A549 (cell line): ENCODE data around the gene CEP128. TPM values are rescaled to one million over a fixed set of nuclear protein-coding genes. Genes with fewer than 3 reads are reported as not detected.

Experiments
- ATAC-seq, 2 experiments: fragments of 200-7000 bp in 1 of 2; fragments of >200 bp in 1 of 2; cut with Nextera tagmentation in 1 of 2; cut with Tn5 transposase in 1 of 2; 3 replicates each; pipeline versions ENCODE4 v1.8.0 to v1.9.1; 2018 to 2020; ENCODE audit warnings: mild to moderate bottlenecking in 1 of 2, moderate library complexity in 1 of 2
- CTCF ChIA-PET: fragments of 300-600 bp; sonication (Branson Sonifier 250); formaldehyde crosslinking; extraction: SDS; loops from one replicate; lab custom pipeline; 2021; ENCODE audit warnings: antibody characterized with exemption, inconsistent platforms; lab: Yijun Ruan, JAX
- POLR2A ChIA-PET: fragments of 350-600 bp; formaldehyde crosslinking; extraction: SDS; loops from one replicate; lab custom pipeline; 2021; ENCODE audit warnings: antibody characterized with exemption, inconsistent platforms; lab: Yijun Ruan, JAX
- DNase-seq, 2 experiments: peaks; one replicate each; pipeline versions ENCODE4 v3.0.0 to v3.0.0-alpha.2; 2011 to 2016; ENCODE audit warnings: low read depth in 1 of 2, low spot score in 1 of 2
- FAIRE-seq: peaks from 2 replicates; lab custom pipeline; 2011; peaks lifted over from hg19 to GRCh38; lab: Jason Lieb, UNC
- H3K27ac ChIP-seq, 2 experiments: fragments of >200 bp; sonication (Bioruptor Twin); formaldehyde crosslinking; 3 replicates each; pipeline ENCODE4 v1.5.1; 2016 to 2017
- H3K4me1 ChIP-seq: fragments of >200 bp; sonication (Bioruptor Twin); formaldehyde crosslinking; 3 replicates; pipeline ENCODE4 v1.6.1; 2016
- H3K4me2 ChIP-seq: fragments of >200 bp; sonication (Bioruptor Twin); formaldehyde crosslinking; 3 replicates; pipeline ENCODE4 v1.6.1; 2016
- H3K4me3 ChIP-seq: fragments of >200 bp; sonication (Bioruptor Twin); formaldehyde crosslinking; 3 replicates; pipeline ENCODE4 v1.5.1; 2016
- H3K9me3 ChIP-seq: fragments of >200 bp; sonication (Bioruptor Twin); formaldehyde crosslinking; 3 replicates; pipeline ENCODE4 v1.6.1; 2016
- CEBPB ChIP-seq, 2 experiments: fragments of >200 bp in 1 of 2; sonication (Bioruptor Twin) in 1 of 2; formaldehyde crosslinking in 1 of 2; IDR thresholded peaks; 2 replicates each; pipeline ENCODE4 v1.6.1; 2012 to 2016
- CHD4 ChIP-seq: fragments of 200-600 bp; sonication (generic); IDR thresholded peaks from 2 replicates; pipeline ENCODE4 v1.6.1; 2016; ENCODE audit warnings: antibody characterized with exemption, mild to moderate bottlenecking, borderline replicate concordance
- EHMT2 ChIP-seq: fragments of 200-600 bp; sonication (generic); IDR thresholded peaks from 2 replicates; pipeline ENCODE4 v1.6.1; 2016; ENCODE audit warnings: antibody characterized with exemption, low read depth, mild to moderate bottlenecking, moderate library complexity
- ELK1 ChIP-seq: fragments of 150-350 bp; IDR thresholded peaks from 2 replicates; pipeline ENCODE4 v1.6.1; 2014; ENCODE audit warnings: low read depth, mild to moderate bottlenecking, low read length
- EP300 ChIP-seq, 2 experiments: fragments of >200 bp; sonication (Bioruptor Twin); formaldehyde crosslinking; IDR thresholded peaks; 2 replicates in 1 of 2; 3 replicates in 1 of 2; pipeline ENCODE4 v1.6.1; 2016 to 2017
- ESRRA ChIP-seq: fragments of 150-350 bp; IDR thresholded peaks from 2 replicates; pipeline ENCODE4 v1.6.1; 2014; ENCODE audit warnings: mild to moderate bottlenecking, low read length, borderline replicate concordance
- FOSL2 ChIP-seq, 2 experiments: fragments of 450-650 bp in 1 of 2; fragments of >200 bp in 1 of 2; sonication (Bioruptor Twin) in 1 of 2; formaldehyde crosslinking; IDR thresholded peaks; 2 replicates each; pipeline versions ENCODE4 v1.5.0 to v1.6.1; 2016 to 2020; ENCODE audit warnings: mild to moderate bottlenecking in 1 of 2, moderate library complexity in 1 of 2
- HES2 ChIP-seq: fragments of >200 bp; sonication (Bioruptor Twin); formaldehyde crosslinking; IDR thresholded peaks from 2 replicates; pipeline ENCODE4 v1.6.1; 2016
- HOXB5 ChIP-seq: fragments of 250-450 bp; sonication (Bioruptor Pico); IDR thresholded peaks from 2 replicates; pipeline ENCODE4 v1.5.0; 2020; ENCODE audit warnings: mild to moderate bottlenecking, moderate library complexity
- JUN ChIP-seq, 2 experiments: fragments of >200 bp; sonication (Bioruptor Twin); formaldehyde crosslinking; IDR thresholded peaks; 2 replicates in 1 of 2; 3 replicates in 1 of 2; pipeline ENCODE4 v1.6.1; 2016 to 2017
- JUNB ChIP-seq: fragments of >200 bp; sonication (Bioruptor Twin); formaldehyde crosslinking; IDR thresholded peaks from 2 replicates; pipeline ENCODE4 v1.6.1; 2016
- KDM1A ChIP-seq: fragments of 200-600 bp; sonication (generic); IDR thresholded peaks from 2 replicates; pipeline ENCODE4 v1.6.1; 2016; ENCODE audit warnings: low read depth, mild to moderate bottlenecking
- KDM5A ChIP-seq: fragments of 200-600 bp; sonication (generic); IDR thresholded peaks from 2 replicates; pipeline ENCODE4 v1.6.1; 2016; ENCODE audit warnings: antibody characterized with exemption, mild to moderate bottlenecking
- MAX ChIP-seq: IDR thresholded peaks from 2 replicates; pipeline ENCODE4 v1.6.1; 2012
- NPAS2 ChIP-seq: fragments of 250-450 bp; sonication (Bioruptor Pico); IDR thresholded peaks from 2 replicates; pipeline ENCODE4 v1.8.0; 2022; ENCODE audit warnings: mild to moderate bottlenecking, moderate library complexity, borderline replicate concordance
- PHF8 ChIP-seq: fragments of 200-600 bp; sonication (generic); IDR thresholded peaks from 2 replicates; pipeline ENCODE4 v1.6.1; 2016; ENCODE audit warnings: low read depth, mild to moderate bottlenecking, antibody characterized with exemption, moderate library complexity, borderline replicate concordance
- POLR2A ChIP-seq: IDR thresholded peaks from 2 replicates; pipeline ENCODE4 v1.6.1; 2012; ENCODE audit warnings: mild to moderate bottlenecking, low read length
- POLR2AphosphoS2 ChIP-seq: conservative IDR thresholded peaks from 2 replicates; pipeline ENCODE4 v1.6.1; 2012; ENCODE audit warnings: low read length, improper control_type of control experiment, inconsistent platforms
- RARB ChIP-seq: fragments of 250-450 bp; sonication (Bioruptor Pico); IDR thresholded peaks from 2 replicates; pipeline ENCODE4 v1.8.0; 2021; ENCODE audit warnings: mild to moderate bottlenecking, moderate library complexity
- RCOR1 ChIP-seq: fragments of 150-350 bp; IDR thresholded peaks from 2 replicates; pipeline ENCODE4 v1.6.1; 2014; ENCODE audit warnings: antibody characterized with exemption, low read length, low read depth
- RNF2 ChIP-seq: fragments of 200-600 bp; sonication (generic); IDR thresholded peaks from 2 replicates; pipeline ENCODE4 v1.6.1; 2016; ENCODE audit warnings: low read depth, mild to moderate bottlenecking, antibody characterized with exemption, moderate library complexity, borderline replicate concordance
- SMC3 ChIP-seq: fragments of >200 bp; sonication (Bioruptor Twin); formaldehyde crosslinking; IDR thresholded peaks from 3 replicates; pipeline ENCODE4 v1.6.1; 2018; ENCODE audit warnings: inconsistent platforms
- USF2 ChIP-seq: fragments of 450-650 bp; IDR thresholded peaks from 2 replicates; pipeline ENCODE4 v1.6.1; 2014; ENCODE audit warnings: antibody characterized with exemption
- ZC3H11A ChIP-seq: fragments of 450-650 bp; IDR thresholded peaks from 2 replicates; pipeline ENCODE4 v1.6.1; 2014; ENCODE audit warnings: antibody characterized with exemption, mild to moderate bottlenecking
- ZNF302 ChIP-seq: fragments of 250-450 bp; sonication (Bioruptor Pico); IDR thresholded peaks from 2 replicates; pipeline ENCODE4 v1.9.0; 2021; ENCODE audit warnings: inconsistent platforms, mild to moderate bottlenecking, moderate library complexity
- WGBS: methylation state at CpG from one replicate; pipeline ENCODE4 v1.1.6; 2017; ENCODE audit errors: missing lambda C conversion rate; 5-methylcytosine and 5-hydroxymethylcytosine counted together
- polyA plus RNA-seq, 4 experiments: library from polyadenylated mRNA; depleted of rRNA in 3 of 4; stranded (reverse); fragments of >200 nt; fragmentation: RNase III in 1 of 4; extraction: RNeasy Plus Mini Kit Qiagen cat#74134 plus additional on column Dnase treatment in 1 of 4; gene quantifications; 2 replicates in 3 of 4; 3 replicates in 1 of 4; pipeline ENCODE4 v1.2.3, GENCODE V29; 2011 to 2017
- TF ChIP-seq, protein P1 (sequence below): fragments of >200 bp; sonication (Bioruptor Twin); formaldehyde crosslinking; IDR thresholded peaks from 3 replicates; pipeline ENCODE4 v1.5.1; 2016

CEP128 gene
- polyA plus RNA-seq, 2 of the 4 experiments (the other 2 are of a cell fraction), result 5.8 to 7.0 TPM

DNA sequence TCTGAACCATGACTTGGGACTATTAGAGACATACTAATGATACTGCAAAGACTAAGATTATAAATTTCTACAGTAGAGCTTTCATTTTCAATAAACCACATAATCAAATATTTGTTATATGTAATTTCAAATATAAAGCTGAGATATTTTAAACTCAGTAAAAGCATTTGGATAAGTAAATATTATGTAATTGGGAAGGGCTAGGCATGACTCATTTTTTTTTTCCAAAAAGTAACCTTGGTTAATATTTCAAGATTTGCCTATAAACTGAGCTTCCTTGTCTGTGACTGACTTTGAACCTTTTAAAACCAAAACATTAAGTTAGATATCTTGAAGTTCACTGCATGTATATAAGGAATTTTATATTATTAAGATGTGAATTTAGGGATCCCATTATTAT lies 332.5 kb downstream of the CEP128 start:
- peak overlapping the region; percentile 7 to 34; a peak in 4 of 6 replicates for H3K27ac ChIP-seq
- FAIRE-seq, result no peak
- POLR2A ChIA-PET, result no interaction called here
- H3K4me2 ChIP-seq, result peak overlapping the region; percentile 66
- H3K4me3 ChIP-seq, result no peak overlapping the region
- no peaks in the 10 kb centered on the region for H3K9me3 ChIP-seq
- no peak for TF ChIP-seq CEBPB (IDR thresholded peaks at IDR 0.05)
- no peak for TF ChIP-seq FOSL2 (IDR thresholded peaks at IDR 0.05)
- peak; percentile 21; the same call in 1 of the 2 replicates for TF ChIP-seq FOSL2 (CRISPR knock-in tag; IDR thresholded peaks at IDR 0.05)
- TF ChIP-seq, all 56 proteins: peak for 1
- ATAC-seq, result no peak
- H3K4me1 ChIP-seq, result peaks cover 17% of the 10 kb centered on the region
- no peak for DNase-seq
- CTCF ChIA-PET, result interaction anchor here (0.6 kb wide), 2 partner anchors 21 to 234 kb away, joined by 3 to 4 read pairs; no protein-coding TSS in a partner anchor

DNA sequence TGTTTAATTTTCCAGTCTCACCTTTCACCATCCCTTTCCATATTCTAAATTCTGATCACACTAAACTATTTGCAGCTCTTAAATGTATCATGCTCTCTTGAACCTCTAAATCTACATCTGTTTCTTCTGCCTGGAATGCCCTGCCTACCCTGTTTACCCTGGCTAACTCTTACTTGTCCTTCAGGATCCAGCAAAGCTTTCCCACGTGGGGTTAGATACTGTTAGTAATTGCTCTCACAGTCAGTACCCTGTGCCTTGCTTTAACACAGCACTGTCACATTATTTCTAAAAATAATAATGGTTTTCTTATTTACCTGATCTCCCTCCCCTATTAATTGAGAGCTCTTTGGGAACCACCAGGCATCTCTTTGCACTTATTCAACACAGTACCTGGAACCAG lies 333.0 kb downstream of the CEP128 start:
- no peak for DNase-seq
- no peak for FAIRE-seq
- Histone ChIP-seq H3K9me3 (no peaks in the 10 kb centered on the region), H3K4me3 (no peak overlapping the region), H3K4me1 (peaks cover 17% of the 10 kb centered on the region)
- no peak for ATAC-seq
- ChIA-PET CTCF (interaction anchor here (0.6 to 0.9 kb wide), 3 partner anchors 12 to 234 kb away, joined by 3 to 4 read pairs (median 4); no protein-coding TSS in a partner anchor), POLR2A (no interaction called here)
- TF ChIP-seq KDM5A (no peak), HES2 (no peak), SMC3 (no peak), USF2 (no peak), JUNB (no peak), NPAS2 (CRISPR knock-in tag) (no peak), HOXB5 (no peak), POLR2A (no peak), ZC3H11A (no peak), CHD4 (no peak), EP300 (IDR thresholded peaks at IDR 0.05) (no peak), MAX (no peak), RNF2 (no peak)
- TF ChIP-seq, all 56 proteins: peak for 0
- peak overlapping the region; percentile 66; the same call in 2 of the 3 replicates for H3K4me2 ChIP-seq
- 46% methylated on average over 1 of the region's 1 CpG for WGBS
- peak overlapping the region in 1 of 2 experiments; percentile 39; a peak in 2 of 6 replicates for H3K27ac ChIP-seq

GRCh38 chr14:80607430-80608190 lies 333.9 kb downstream of the CEP128 start:
- no peaks in the 10 kb centered on the region for H3K9me3 ChIP-seq
- ATAC-seq, result no peak
- TF ChIP-seq POLR2AphosphoS2, result no peak
- TF ChIP-seq EHMT2, result no peak
- no peak for TF ChIP-seq SMC3
- no peak for TF ChIP-seq PHF8
- TF ChIP-seq ZNF302 (CRISPR knock-in tag), result no peak
- TF ChIP-seq, protein P1, sequence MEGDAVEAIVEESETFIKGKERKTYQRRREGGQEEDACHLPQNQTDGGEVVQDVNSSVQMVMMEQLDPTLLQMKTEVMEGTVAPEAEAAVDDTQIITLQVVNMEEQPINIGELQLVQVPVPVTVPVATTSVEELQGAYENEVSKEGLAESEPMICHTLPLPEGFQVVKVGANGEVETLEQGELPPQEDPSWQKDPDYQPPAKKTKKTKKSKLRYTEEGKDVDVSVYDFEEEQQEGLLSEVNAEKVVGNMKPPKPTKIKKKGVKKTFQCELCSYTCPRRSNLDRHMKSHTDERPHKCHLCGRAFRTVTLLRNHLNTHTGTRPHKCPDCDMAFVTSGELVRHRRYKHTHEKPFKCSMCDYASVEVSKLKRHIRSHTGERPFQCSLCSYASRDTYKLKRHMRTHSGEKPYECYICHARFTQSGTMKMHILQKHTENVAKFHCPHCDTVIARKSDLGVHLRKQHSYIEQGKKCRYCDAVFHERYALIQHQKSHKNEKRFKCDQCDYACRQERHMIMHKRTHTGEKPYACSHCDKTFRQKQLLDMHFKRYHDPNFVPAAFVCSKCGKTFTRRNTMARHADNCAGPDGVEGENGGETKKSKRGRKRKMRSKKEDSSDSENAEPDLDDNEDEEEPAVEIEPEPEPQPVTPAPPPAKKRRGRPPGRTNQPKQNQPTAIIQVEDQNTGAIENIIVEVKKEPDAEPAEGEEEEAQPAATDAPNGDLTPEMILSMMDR, result no peak
- TF ChIP-seq NPAS2 (CRISPR knock-in tag), result no peak
- TF ChIP-seq KDM1A, result no peak
- TF ChIP-seq RARB (CRISPR knock-in tag), result no peak
- no peak for TF ChIP-seq RCOR1
- TF ChIP-seq KDM5A, result no peak
- TF ChIP-seq ELK1, result no peak
- TF ChIP-seq JUN (IDR thresholded peaks at IDR 0.05), result no peak
- TF ChIP-seq ESRRA, result no peak
- ChIA-PET POLR2A (no interaction called here), CTCF (interaction anchor here (0.9 kb wide), 1 partner anchor 11 kb away, joined by 4 read pairs; no protein-coding TSS in a partner anchor)
- no peak overlapping the region for H3K4me3 ChIP-seq
- peak overlapping the region; percentile 5 to 9; a peak in 3 of 6 replicates for H3K27ac ChIP-seq
- no peak for FAIRE-seq
- no peak overlapping the region; the same call in 2 of the 3 replicates for H3K4me2 ChIP-seq
- 88% methylated on average over 5 of the region's 5 CpGs for WGBS
- no peak for DNase-seq
- H3K4me1 ChIP-seq, result peaks cover 17% of the 10 kb centered on the region
